ENCODE results near the gene ZNF12.
"Not testable (repeated sequence)": the region's sequence is repeated elsewhere in the genome, so short reads cannot be mapped to it uniquely, and the experiment has no call there.

ZNF12 gene

GRCh38 chr7:6706666-6707407, at the start of gene ZNF12:
TSS of gene ZNF12 (minus strand) at chr7:6706947. CDS start at chr7:6705173, 1,774 bp downstream.
- DNase-seq (ENCODE audit: low spot score): peak; percentile 87
- FAIRE-seq: peak; percentile 10

- DNase-seq (ENCODE audit: low spot score); FAIRE-seq: not testable (repeated sequence)
These were observed 47.2 kb upstream of the ZNF12 start, which contains the start of gene RSPH10B2 for GRCh38 chr7:6753964-6754363. TSS of gene RSPH10B2 (plus strand) at chr7:6754103. CDS start at chr7:6757678, 3,575 bp downstream.

GRCh38 chr7:6750173-6750572, 43.4 kb upstream of the ZNF12 start:
- FAIRE-seq: not testable (repeated sequence)

GRCh38 chr7:6749335-6749734, 42.6 kb upstream of the ZNF12 start:
- not testable (repeated sequence) for DNase-seq (ENCODE audit: low spot score); FAIRE-seq

More at GRCh38 chr7:6750173-6750572, 43.4 kb upstream of the ZNF12 start:
- DNase-seq (ENCODE audit: low spot score): not testable (repeated sequence)

- not testable (repeated sequence) for FAIRE-seq; DNase-seq (ENCODE audit: low spot score)
These were observed 37.8 kb upstream of the ZNF12 start for GRCh38 chr7:6744410-6745100.

- DNase-seq (ENCODE audit: low spot score); FAIRE-seq: not testable (repeated sequence)
These were observed 31.7 kb upstream of the ZNF12 start for GRCh38 chr7:6738415-6738814.

- DNase-seq (ENCODE audit: low spot score) (no peak), FAIRE-seq (no peak)
These were observed 23.5 kb upstream of the ZNF12 start for GRCh38 chr7:6730343-6730633.

GRCh38 chr7:6729492-6730342, 23.0 kb upstream of the ZNF12 start:
- FAIRE-seq (peak; percentile 2), DNase-seq (ENCODE audit: low spot score) (peak; percentile 85)

GRCh38 chr7:6728893-6729491, 22.2 kb upstream of the ZNF12 start:
- DNase-seq (ENCODE audit: low spot score); FAIRE-seq: not testable (repeated sequence)

- FAIRE-seq (no peak), DNase-seq (ENCODE audit: low spot score) (no peak)
These were observed 20.9 kb upstream of the ZNF12 start for GRCh38 chr7:6727663-6728062.

GRCh38 chr7:6726341-6726740, 19.6 kb upstream of the ZNF12 start:
- DNase-seq (ENCODE audit: low spot score); FAIRE-seq: not testable (repeated sequence)

- no peak for FAIRE-seq
- DNase-seq (ENCODE audit: low spot score): no peak
These were observed 18.3 kb upstream of the ZNF12 start for GRCh38 chr7:6725003-6725402.

GRCh38 chr7:6724351-6724750, 17.6 kb upstream of the ZNF12 start:
- DNase-seq (ENCODE audit: low spot score): peak; percentile 41
- FAIRE-seq: not testable (repeated sequence)

- no peak for FAIRE-seq
These were observed 11.4 kb upstream of the ZNF12 start for GRCh38 chr7:6718124-6718523.

GRCh38 chr7:6715898-6716297, 9.2 kb upstream of the ZNF12 start:
- FAIRE-seq: not testable (repeated sequence)

More at GRCh38 chr7:6718124-6718523, 11.4 kb upstream of the ZNF12 start:
- no peak for DNase-seq (ENCODE audit: low spot score)

GRCh38 chr7:6714360-6714759, 7.6 kb upstream of the ZNF12 start:
- FAIRE-seq: no peak
- no peak for DNase-seq (ENCODE audit: low spot score)

More at GRCh38 chr7:6715898-6716297, 9.2 kb upstream of the ZNF12 start:
- DNase-seq (ENCODE audit: low spot score): not testable (repeated sequence)

- no peak for FAIRE-seq
- DNase-seq (ENCODE audit: low spot score): no peak
These were observed 3.1 kb upstream of the ZNF12 start for GRCh38 chr7:6709808-6710207.

- no peak for DNase-seq (ENCODE audit: low spot score)
- no peak for FAIRE-seq
These were observed 1.6 kb upstream of the ZNF12 start for GRCh38 chr7:6708304-6708703.

- DNase-seq (ENCODE audit: low spot score) (peak; percentile 29), FAIRE-seq (no peak)
These were observed 635 bp downstream of the ZNF12 start for GRCh38 chr7:6705959-6706665.

GRCh38 chr7:6701860-6702259, 4.9 kb downstream of the ZNF12 start:
- no peak for DNase-seq (ENCODE audit: low spot score)
- no peak for FAIRE-seq
